Globus pallidus (tissue), 1 donor: Measurements from ENCODE around the gene TJP1.
"Not testable (repeated sequence)": the region's sequence is repeated elsewhere in the genome, so short reads cannot be mapped to it uniquely, and the experiment has no call there.

ENCODE experiments used
- DNase-seq: peaks from one replicate; pipeline ENCODE4 v3.0.0-alpha.2; 2015; ENCODE audit warnings: low spot score

The TJP1 gene

GRCh38 chr15:29704950-29705597 is 117.2 kb downstream of the TJP1 start:
- no peak for DNase-seq

- DNase-seq = no peak
Observed at GRCh38 chr15:29701151-29701550, 121.1 kb downstream of the TJP1 start.

- no peak for DNase-seq
Observed at GRCh38 chr15:29700296-29700695, 122.0 kb downstream of the TJP1 start.

- no peak for DNase-seq
Observed at GRCh38 chr15:29699791-29700190, 122.5 kb downstream of the TJP1 start.

GRCh38 chr15:29698030-29698701 is 124.1 kb downstream of the TJP1 start:
- no peak for DNase-seq

- DNase-seq = no peak
Observed at GRCh38 chr15:29696950-29697738, 125.1 kb downstream of the TJP1 start.

GRCh38 chr15:29696506-29696905 is 125.8 kb downstream of the TJP1 start:
- not testable (repeated sequence) for DNase-seq

GRCh38 chr15:29695489-29696167 is 126.6 kb downstream of the TJP1 start:
- no peak for DNase-seq

- DNase-seq = no peak
Observed at GRCh38 chr15:29693225-29693624, 129.0 kb downstream of the TJP1 start.

GRCh38 chr15:29692527-29692926 is 129.7 kb downstream of the TJP1 start:
- DNase-seq = no peak

GRCh38 chr15:29690765-29691475 is 131.3 kb downstream of the TJP1 start:
- no peak for DNase-seq

- DNase-seq = no peak
Observed at GRCh38 chr15:29689287-29689986, 132.8 kb downstream of the TJP1 start.

- no peak for DNase-seq
Observed at GRCh38 chr15:29688506-29689286, 133.6 kb downstream of the TJP1 start.

GRCh38 chr15:29687939-29688505 is 134.2 kb downstream of the TJP1 start:
- DNase-seq = no peak

GRCh38 chr15:29687204-29687815 is 135.0 kb downstream of the TJP1 start:
- DNase-seq = no peak

GRCh38 chr15:29686445-29687203 is 135.6 kb downstream of the TJP1 start:
- no peak for DNase-seq

- no peak for DNase-seq
Observed at GRCh38 chr15:29686079-29686425, 136.2 kb downstream of the TJP1 start.

- DNase-seq = no peak
Observed at GRCh38 chr15:29685156-29686078, 136.9 kb downstream of the TJP1 start.
